NT2/D1 (cell line): ENCODE results near the gene NT5C1B.

ENCODE experiments used
- DNase-seq: peaks from one replicate; pipeline ENCODE4 v3.0.0-alpha.2; 2011; ENCODE audit warnings: low read depth, low spot score
- H3K27me3 ChIP-seq: 2 replicates; pipeline ENCODE4 v1.6.0; 2011; ENCODE audit warnings: mild to moderate bottlenecking; ENCODE audit not compliant: insufficient read length, insufficient read depth
- H3K36me3 ChIP-seq: 2 replicates; pipeline ENCODE4 v1.6.1; 2011; ENCODE audit warnings: mild to moderate bottlenecking, low read length, mixed read lengths; ENCODE audit not compliant: insufficient read depth, insufficient read length
- H3K4me1 ChIP-seq: 2 replicates; pipeline ENCODE4 v1.5.1; 2011; ENCODE audit not compliant: insufficient read depth, insufficient read length
- H3K4me3 ChIP-seq: 2 replicates; pipeline ENCODE4 v1.5.1; 2011; ENCODE audit warnings: low read depth; ENCODE audit not compliant: insufficient read length
- H3K9ac ChIP-seq: 2 replicates; pipeline ENCODE4 v1.6.0; 2011; ENCODE audit warnings: low read depth; ENCODE audit not compliant: insufficient read length
- H3K9me3 ChIP-seq: 2 replicates; pipeline ENCODE4 v1.5.1; 2011; ENCODE audit warnings: mild to moderate bottlenecking, low read length; ENCODE audit not compliant: insufficient read depth
- SUZ12 ChIP-seq: IDR thresholded peaks from 2 replicates; pipeline ENCODE4 v1.6.1; 2011; ENCODE audit not compliant: insufficient read length, insufficient read depth; ENCODE audit errors: extremely low read depth
- YY1 ChIP-seq: IDR thresholded peaks from 2 replicates; pipeline ENCODE4 v1.6.1; 2011; ENCODE audit not compliant: insufficient read length, insufficient read depth
- ZNF274 ChIP-seq: IDR thresholded peaks from 2 replicates; pipeline ENCODE4 v1.6.1; 2011; ENCODE audit warnings: mild to moderate bottlenecking, low read depth, low read length

Gene NT5C1B

GRCh38 chr2:18514526-18515461 is 74.6 kb downstream of the NT5C1B start:
- H3K4me1 ChIP-seq, result no peaks in the 10 kb centered on the region
- no peaks in the 10 kb centered on the region for H3K36me3 ChIP-seq
- no peak for DNase-seq
- no peak for TF ChIP-seq ZNF274
- no peak for TF ChIP-seq YY1
- TF ChIP-seq SUZ12, result no peak
- H3K27me3 ChIP-seq, result no peaks in the 10 kb centered on the region
- no peaks in the 10 kb centered on the region for H3K9me3 ChIP-seq
- no peak overlapping the region for H3K9ac ChIP-seq
- H3K4me3 ChIP-seq, result no peak overlapping the region
